ENCODE data around the gene OVOL2. TPM values are rescaled to one million over a fixed set of nuclear protein-coding genes. Genes with fewer than 3 reads are reported as not detected.

The OVOL2 gene
- total and polyA plus RNA-seq, 4 donors = 0.13 to 0.17 TPM; not detected in 2

DNA sequence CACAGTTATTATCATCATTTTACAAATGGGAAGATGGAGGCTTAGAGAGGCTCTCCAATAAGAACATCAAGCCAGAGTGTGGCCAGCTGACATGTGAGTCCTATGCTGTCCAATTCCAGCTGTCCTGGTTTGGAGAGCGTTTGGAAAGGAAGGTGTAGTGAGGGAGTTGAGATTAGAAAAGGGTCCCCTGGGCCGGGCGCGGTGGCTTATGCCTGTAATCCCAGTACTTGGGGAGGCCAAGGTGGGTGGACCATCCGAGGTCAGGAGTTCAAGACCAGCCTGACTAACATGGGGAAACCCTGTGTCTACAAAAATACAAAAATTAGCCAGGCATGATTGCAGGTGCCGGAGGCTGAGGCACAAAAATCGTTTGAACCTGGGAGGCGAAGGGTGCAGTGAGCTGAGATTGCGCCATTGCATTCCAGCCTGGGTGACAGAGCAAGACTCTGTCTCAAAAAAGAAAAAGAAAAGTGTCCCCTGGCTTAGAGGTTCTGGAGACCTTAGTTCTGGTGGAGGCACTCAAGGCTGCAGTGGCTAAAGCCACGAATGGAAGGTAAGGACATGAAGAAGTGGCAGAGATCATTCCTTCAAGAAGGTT is 22.1 kb upstream of the OVOL2 start:
- no peak overlapping the region for H3K27ac ChIP-seq (ENCODE audit: low read depth in 1 of 2, low read length in 2 of 2)
- H3K27me3 ChIP-seq (ENCODE audit: control insufficient read depth in 4 of 4, insufficient read depth in 4 of 4, low read length in 3 of 4) = no peaks in the 10 kb centered on the region
- H3K9me3 ChIP-seq (ENCODE audit: control insufficient read depth in 4 of 4, low read length in 3 of 4) = peaks cover 0 to 4% (median 3%) of the 10 kb centered on the region in 4 donors
- no peak overlapping the region for H3K9ac ChIP-seq (ENCODE audit: low read depth in 1 of 2, low read length in 2 of 2)
- TF ChIP-seq FOXA2 (IDR thresholded peaks at IDR 0.05) = no peak
- TF ChIP-seq HNF4G (IDR thresholded peaks at IDR 0.05) = no peak
- no peak for TF ChIP-seq RXRA (IDR thresholded peaks at IDR 0.05)
- no peak for TF ChIP-seq NR2F2 (IDR thresholded peaks at IDR 0.05)
- TF ChIP-seq, protein P1, sequence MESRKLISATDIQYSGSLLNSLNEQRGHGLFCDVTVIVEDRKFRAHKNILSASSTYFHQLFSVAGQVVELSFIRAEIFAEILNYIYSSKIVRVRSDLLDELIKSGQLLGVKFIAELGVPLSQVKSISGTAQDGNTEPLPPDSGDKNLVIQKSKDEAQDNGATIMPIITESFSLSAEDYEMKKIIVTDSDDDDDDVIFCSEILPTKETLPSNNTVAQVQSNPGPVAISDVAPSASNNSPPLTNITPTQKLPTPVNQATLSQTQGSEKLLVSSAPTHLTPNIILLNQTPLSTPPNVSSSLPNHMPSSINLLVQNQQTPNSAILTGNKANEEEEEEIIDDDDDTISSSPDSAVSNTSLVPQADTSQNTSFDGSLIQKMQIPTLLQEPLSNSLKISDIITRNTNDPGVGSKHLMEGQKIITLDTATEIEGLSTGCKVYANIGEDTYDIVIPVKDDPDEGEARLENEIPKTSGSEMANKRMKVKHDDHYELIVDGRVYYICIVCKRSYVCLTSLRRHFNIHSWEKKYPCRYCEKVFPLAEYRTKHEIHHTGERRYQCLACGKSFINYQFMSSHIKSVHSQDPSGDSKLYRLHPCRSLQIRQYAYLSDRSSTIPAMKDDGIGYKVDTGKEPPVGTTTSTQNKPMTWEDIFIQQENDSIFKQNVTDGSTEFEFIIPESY (IDR thresholded peaks at IDR 0.05) = no peak
- no peak for TF ChIP-seq HNF4A (conservative IDR thresholded peaks at IDR 0.05)
- TF ChIP-seq GABPA (IDR thresholded peaks at IDR 0.05 in 1 of 2, conservative IDR thresholded peaks at IDR 0.05 in 1 of 2) = no peak
- no peak for TF ChIP-seq JUND (IDR thresholded peaks at IDR 0.05)
- TF ChIP-seq TAF1 (conservative IDR thresholded peaks at IDR 0.05) = no peak
- no peak overlapping the region for H3K4me3 ChIP-seq (ENCODE audit: low read depth in 1 of 3, low read length in 3 of 3)
- 75% methylated on average over 10 of the region's 10 CpGs for WGBS
- H3K36me3 ChIP-seq (ENCODE audit: control insufficient read depth in 4 of 4, insufficient read depth in 3 of 4, low read depth in 1 of 4, low read length in 3 of 4) = no peaks in the 10 kb centered on the region
- H3K4me1 ChIP-seq (ENCODE audit: control insufficient read depth in 4 of 4, insufficient read depth in 4 of 4, low read length in 3 of 4) = peaks cover 0 to 9% (median 2%) of the 10 kb centered on the region in 4 donors
- no peak for DNase-seq (ENCODE audit: low spot score)

DNA sequence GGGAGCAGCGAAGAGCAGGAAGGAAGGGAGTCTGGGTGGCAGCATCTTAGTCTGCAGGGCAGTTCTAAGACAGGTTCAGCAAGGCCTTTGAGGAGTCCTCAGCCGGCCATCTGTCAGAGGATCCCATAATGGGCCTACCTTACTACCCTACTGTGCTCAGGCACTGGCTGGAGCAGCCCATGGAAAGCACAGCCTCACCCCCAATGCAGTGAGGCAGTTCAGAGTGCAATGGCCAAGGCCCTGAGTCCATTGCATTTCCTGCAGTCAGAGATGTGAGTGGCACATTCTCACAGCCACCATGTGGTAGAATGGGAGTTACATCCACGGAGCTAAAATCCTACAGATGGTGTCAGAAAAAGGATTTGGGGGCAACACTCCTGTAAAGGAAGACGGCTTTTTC is 19.4 kb upstream of the OVOL2 start:
- H3K9ac ChIP-seq (ENCODE audit: low read depth in 1 of 2, low read length in 2 of 2) = no peak overlapping the region
- no peaks in the 10 kb centered on the region for H3K27me3 ChIP-seq (ENCODE audit: control insufficient read depth in 4 of 4, insufficient read depth in 4 of 4, low read length in 3 of 4)
- 79% methylated on average over 4 of the region's 4 CpGs for WGBS
- H3K36me3 ChIP-seq (ENCODE audit: control insufficient read depth in 4 of 4, insufficient read depth in 3 of 4, low read depth in 1 of 4, low read length in 3 of 4) = no peaks in the 10 kb centered on the region
- no peak overlapping the region for H3K27ac ChIP-seq (ENCODE audit: low read depth in 1 of 2, low read length in 2 of 2)
- no peak overlapping the region for H3K4me3 ChIP-seq (ENCODE audit: low read depth in 1 of 3, low read length in 3 of 3)
- TF ChIP-seq, protein P2, sequence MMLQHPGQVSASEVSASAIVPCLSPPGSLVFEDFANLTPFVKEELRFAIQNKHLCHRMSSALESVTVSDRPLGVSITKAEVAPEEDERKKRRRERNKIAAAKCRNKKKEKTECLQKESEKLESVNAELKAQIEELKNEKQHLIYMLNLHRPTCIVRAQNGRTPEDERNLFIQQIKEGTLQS (IDR thresholded peaks at IDR 0.05) = no peak
- TF ChIP-seq JUND (IDR thresholded peaks at IDR 0.05) = no peak
- no peak for TF ChIP-seq HNF4A (conservative IDR thresholded peaks at IDR 0.05)
- TF ChIP-seq TAF1 (conservative IDR thresholded peaks at IDR 0.05) = no peak
- TF ChIP-seq RAD21 (IDR thresholded peaks at IDR 0.05) = no peak
- TF ChIP-seq, protein P3, sequence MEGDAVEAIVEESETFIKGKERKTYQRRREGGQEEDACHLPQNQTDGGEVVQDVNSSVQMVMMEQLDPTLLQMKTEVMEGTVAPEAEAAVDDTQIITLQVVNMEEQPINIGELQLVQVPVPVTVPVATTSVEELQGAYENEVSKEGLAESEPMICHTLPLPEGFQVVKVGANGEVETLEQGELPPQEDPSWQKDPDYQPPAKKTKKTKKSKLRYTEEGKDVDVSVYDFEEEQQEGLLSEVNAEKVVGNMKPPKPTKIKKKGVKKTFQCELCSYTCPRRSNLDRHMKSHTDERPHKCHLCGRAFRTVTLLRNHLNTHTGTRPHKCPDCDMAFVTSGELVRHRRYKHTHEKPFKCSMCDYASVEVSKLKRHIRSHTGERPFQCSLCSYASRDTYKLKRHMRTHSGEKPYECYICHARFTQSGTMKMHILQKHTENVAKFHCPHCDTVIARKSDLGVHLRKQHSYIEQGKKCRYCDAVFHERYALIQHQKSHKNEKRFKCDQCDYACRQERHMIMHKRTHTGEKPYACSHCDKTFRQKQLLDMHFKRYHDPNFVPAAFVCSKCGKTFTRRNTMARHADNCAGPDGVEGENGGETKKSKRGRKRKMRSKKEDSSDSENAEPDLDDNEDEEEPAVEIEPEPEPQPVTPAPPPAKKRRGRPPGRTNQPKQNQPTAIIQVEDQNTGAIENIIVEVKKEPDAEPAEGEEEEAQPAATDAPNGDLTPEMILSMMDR (IDR thresholded peaks at IDR 0.05; ENCODE audit: low read depth, low read length, missing input control) = no peak
- no peak for TF ChIP-seq YY1 (IDR thresholded peaks at IDR 0.05)
- TF ChIP-seq FOXA1 (IDR thresholded peaks at IDR 0.05) = no peak
- TF ChIP-seq HNF4G (IDR thresholded peaks at IDR 0.05) = no peak
- no peak for TF ChIP-seq RXRA (IDR thresholded peaks at IDR 0.05)
- TF ChIP-seq, protein P4, sequence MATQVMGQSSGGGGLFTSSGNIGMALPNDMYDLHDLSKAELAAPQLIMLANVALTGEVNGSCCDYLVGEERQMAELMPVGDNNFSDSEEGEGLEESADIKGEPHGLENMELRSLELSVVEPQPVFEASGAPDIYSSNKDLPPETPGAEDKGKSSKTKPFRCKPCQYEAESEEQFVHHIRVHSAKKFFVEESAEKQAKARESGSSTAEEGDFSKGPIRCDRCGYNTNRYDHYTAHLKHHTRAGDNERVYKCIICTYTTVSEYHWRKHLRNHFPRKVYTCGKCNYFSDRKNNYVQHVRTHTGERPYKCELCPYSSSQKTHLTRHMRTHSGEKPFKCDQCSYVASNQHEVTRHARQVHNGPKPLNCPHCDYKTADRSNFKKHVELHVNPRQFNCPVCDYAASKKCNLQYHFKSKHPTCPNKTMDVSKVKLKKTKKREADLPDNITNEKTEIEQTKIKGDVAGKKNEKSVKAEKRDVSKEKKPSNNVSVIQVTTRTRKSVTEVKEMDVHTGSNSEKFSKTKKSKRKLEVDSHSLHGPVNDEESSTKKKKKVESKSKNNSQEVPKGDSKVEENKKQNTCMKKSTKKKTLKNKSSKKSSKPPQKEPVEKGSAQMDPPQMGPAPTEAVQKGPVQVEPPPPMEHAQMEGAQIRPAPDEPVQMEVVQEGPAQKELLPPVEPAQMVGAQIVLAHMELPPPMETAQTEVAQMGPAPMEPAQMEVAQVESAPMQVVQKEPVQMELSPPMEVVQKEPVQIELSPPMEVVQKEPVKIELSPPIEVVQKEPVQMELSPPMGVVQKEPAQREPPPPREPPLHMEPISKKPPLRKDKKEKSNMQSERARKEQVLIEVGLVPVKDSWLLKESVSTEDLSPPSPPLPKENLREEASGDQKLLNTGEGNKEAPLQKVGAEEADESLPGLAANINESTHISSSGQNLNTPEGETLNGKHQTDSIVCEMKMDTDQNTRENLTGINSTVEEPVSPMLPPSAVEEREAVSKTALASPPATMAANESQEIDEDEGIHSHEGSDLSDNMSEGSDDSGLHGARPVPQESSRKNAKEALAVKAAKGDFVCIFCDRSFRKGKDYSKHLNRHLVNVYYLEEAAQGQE (IDR thresholded peaks at IDR 0.05) = no peak
- no peak for TF ChIP-seq SP1 (IDR thresholded peaks at IDR 0.05)
- TF ChIP-seq, protein P5, sequence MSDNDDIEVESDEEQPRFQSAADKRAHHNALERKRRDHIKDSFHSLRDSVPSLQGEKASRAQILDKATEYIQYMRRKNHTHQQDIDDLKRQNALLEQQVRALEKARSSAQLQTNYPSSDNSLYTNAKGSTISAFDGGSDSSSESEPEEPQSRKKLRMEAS (IDR thresholded peaks at IDR 0.05) = no peak
- TF ChIP-seq EGR1 (IDR thresholded peaks at IDR 0.05; ENCODE audit: low read depth in 2 of 2) = no peak
- no peak for TF ChIP-seq NR2F2 (IDR thresholded peaks at IDR 0.05)
- peaks cover 0 to 9% (median 2%) of the 10 kb centered on the region in 4 donors for H3K4me1 ChIP-seq (ENCODE audit: control insufficient read depth in 4 of 4, insufficient read depth in 4 of 4, low read length in 3 of 4)
- DNase-seq (ENCODE audit: low spot score) = no peak
- H3K9me3 ChIP-seq (ENCODE audit: control insufficient read depth in 4 of 4, low read length in 3 of 4) = no peaks in the 10 kb centered on the region
